ENCODE data around the gene HECTD4.

DNA sequence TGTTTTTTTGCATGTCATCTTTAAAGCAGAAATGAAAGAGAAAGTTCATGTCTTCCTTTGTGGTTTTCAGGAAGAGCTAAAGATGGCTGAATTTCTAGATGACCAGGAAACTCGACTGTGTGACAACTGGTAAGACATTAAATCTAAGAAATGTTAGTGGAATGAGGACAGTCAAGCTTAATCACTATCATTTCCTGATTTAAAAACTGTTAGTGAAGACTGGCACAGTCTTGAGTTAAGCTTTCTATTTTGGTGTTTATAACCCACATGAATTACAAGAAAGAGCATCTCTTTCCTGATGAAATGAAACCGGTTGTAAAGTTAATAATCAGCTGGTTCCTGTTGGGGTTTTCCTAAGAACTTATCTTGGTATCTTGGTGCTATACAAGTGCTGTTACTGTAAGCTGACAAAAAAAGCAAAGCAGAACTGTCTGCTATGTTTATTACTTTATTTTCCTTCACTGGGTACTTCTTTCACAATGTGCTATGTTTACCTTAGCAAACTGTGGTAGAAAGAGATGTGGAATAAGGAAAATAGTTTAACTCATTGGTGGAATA is 251.7 kb downstream of the HECTD4 start:
- TF ChIP-seq, protein P1, sequence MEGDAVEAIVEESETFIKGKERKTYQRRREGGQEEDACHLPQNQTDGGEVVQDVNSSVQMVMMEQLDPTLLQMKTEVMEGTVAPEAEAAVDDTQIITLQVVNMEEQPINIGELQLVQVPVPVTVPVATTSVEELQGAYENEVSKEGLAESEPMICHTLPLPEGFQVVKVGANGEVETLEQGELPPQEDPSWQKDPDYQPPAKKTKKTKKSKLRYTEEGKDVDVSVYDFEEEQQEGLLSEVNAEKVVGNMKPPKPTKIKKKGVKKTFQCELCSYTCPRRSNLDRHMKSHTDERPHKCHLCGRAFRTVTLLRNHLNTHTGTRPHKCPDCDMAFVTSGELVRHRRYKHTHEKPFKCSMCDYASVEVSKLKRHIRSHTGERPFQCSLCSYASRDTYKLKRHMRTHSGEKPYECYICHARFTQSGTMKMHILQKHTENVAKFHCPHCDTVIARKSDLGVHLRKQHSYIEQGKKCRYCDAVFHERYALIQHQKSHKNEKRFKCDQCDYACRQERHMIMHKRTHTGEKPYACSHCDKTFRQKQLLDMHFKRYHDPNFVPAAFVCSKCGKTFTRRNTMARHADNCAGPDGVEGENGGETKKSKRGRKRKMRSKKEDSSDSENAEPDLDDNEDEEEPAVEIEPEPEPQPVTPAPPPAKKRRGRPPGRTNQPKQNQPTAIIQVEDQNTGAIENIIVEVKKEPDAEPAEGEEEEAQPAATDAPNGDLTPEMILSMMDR (conservative IDR thresholded peaks at IDR 0.05; ENCODE audit: low read depth, low read length): no peak
- TF ChIP-seq EZH2 (IDR thresholded peaks at IDR 0.05; ENCODE audit: low read length, unreplicated experiment) (no peak), EZH2phosphoT487 (IDR thresholded peaks at IDR 0.05; ENCODE audit: borderline replicate concordance, low read length) (no peak)

All from PC-3 (cell line).